ENCODE results near the gene DCAF10.
"Not testable (repeated sequence)": the region's sequence is repeated elsewhere in the genome, so short reads cannot be mapped to it uniquely, and the experiment has no call there.

The DCAF10 gene, protein sequence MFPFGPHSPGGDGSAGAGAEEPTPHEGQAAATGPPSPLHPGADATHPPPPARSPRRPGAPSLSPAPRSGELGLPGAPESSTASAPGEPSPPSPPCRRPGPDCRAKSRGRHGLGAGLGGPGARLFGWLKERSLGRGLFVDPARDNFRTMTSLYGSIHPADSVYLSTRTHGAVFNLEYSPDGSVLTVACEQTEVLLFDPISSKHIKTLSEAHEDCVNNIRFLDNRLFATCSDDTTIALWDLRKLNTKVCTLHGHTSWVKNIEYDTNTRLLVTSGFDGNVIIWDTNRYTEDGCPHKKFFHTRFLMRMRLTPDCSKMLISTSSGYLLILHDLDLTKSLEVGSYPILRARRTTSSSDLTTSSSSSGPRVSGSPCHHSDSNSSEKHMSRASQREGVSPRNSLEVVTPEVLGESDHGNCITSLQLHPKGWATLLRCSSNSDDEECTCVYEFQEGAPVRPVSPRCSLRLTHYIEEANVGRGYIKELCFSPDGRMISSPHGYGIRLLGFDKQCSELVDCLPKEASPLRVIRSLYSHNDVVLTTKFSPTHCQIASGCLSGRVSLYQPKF

DNA sequence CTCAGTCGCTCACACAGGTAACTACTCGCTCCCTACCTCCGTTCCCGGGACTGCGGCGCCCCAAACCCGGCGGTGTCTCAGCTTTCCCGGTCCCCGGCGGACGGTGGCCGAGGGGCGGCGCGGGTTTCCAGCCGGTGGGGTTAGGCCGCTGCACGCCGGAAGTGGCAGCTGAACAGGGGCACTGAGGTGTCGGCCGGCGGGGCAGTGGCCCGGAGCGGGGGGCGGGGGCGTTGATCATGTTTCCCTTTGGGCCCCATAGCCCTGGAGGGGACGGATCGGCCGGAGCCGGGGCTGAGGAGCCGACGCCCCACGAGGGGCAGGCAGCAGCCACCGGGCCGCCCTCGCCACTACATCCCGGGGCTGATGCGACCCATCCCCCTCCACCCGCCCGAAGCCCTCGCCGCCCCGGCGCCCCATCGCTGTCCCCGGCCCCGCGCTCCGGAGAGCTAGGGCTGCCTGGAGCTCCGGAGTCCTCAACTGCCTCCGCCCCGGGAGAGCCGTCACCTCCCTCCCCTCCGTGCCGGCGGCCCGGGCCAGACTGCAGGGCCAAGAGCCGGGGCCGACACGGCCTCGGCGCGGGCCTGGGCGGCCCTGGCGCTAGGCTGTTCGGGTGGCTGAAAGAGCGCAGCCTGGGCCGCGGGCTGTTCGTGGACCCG, at the start of gene DCAF10:
Gene DCAF10, plus strand, starts transcription at position 167 of the 656 bp plus-strand sequence. Its CDS starts 70 bp downstream, at position 237.
- H3K27me3 ChIP-seq (ENCODE audit: insufficient read depth, low read length): no peaks in the 10 kb centered on the region
- H3K4me1 ChIP-seq (ENCODE audit: control insufficient read depth, insufficient read depth, low read length, unreplicated experiment): peaks cover 26% of the 10 kb centered on the region
- H2AFZ ChIP-seq (ENCODE audit: low read length, unreplicated experiment): peak within 1 kb of the TSS; percentile 88
- H3K27ac ChIP-seq (ENCODE audit: low read depth, low read length): peak within 1 kb of the TSS; percentile 65
- H3K79me2 ChIP-seq (ENCODE audit: control insufficient read depth, insufficient read depth, low read length, unreplicated experiment): peaks cover 46% of the 10 kb centered on the region
- H3K36me3 ChIP-seq (ENCODE audit: insufficient read depth, low read length): no peaks in the 10 kb centered on the region
- H3K4me3 ChIP-seq (ENCODE audit: low read depth, low read length): peak within 1 kb of the TSS; percentile 98

DNA sequence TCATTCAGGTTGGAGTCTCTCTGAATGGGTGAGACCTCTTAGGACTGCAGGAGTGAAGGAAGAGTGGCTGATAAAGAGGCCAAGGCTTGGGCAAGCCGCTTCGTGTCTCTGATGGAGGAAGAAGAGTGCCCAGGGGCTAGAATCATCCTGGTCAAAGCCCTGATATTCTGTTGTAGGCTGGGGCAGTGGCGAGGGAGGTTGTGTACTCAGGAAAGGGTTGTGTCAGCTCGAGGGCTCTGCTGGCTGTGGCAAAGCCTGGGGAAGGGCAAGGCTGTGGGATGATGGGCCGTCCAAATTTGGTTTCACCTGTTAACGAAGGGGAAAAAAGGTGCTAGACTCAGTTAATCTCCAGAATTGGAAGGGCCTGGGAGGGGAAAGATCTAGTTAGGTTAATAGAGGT, 49.4 kb upstream of the DCAF10 start:
- Histone ChIP-seq H3K79me2 (ENCODE audit: control insufficient read depth, insufficient read depth, low read length, unreplicated experiment) (peaks cover 19% of the 10 kb centered on the region), H3K36me3 (ENCODE audit: insufficient read depth, low read length) (no peaks in the 10 kb centered on the region), H3K27ac (ENCODE audit: low read depth, low read length) (no peak overlapping the region), H2AFZ (ENCODE audit: low read length, unreplicated experiment) (no peak overlapping the region), H3K4me3 (ENCODE audit: low read depth, low read length) (no peak overlapping the region), H3K27me3 (ENCODE audit: insufficient read depth, low read length) (no peaks in the 10 kb centered on the region), H3K4me1 (ENCODE audit: control insufficient read depth, insufficient read depth, low read length, unreplicated experiment) (peaks cover 7% of the 10 kb centered on the region)

DNA sequence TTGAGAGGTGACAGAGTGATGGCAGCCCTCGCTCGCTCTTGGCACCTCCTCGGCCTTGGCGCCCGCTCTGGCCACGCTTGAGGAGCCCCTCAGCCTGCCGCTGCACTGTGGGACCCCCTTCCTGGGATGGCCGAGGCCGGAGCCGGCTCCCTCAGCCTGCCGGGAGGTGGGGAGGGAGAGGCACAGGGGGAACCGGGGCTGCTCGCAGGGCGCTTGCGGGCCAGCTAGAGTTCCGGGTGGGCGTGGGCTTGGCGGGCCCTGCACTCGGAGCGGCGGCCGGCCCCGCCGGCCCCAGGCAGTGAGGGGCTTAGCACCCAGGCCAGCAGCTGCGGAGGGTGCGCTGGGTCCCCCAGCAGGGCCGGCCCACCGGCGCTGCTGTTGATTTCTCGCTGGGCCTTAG, 48.9 kb upstream of the DCAF10 start:
- not testable (repeated sequence) for H3K36me3 ChIP-seq (ENCODE audit: insufficient read depth, low read length); H2AFZ ChIP-seq (ENCODE audit: low read length, unreplicated experiment); H3K27me3 ChIP-seq (ENCODE audit: insufficient read depth, low read length); H3K4me1 ChIP-seq (ENCODE audit: control insufficient read depth, insufficient read depth, low read length, unreplicated experiment); H3K27ac ChIP-seq (ENCODE audit: low read depth, low read length); H3K4me3 ChIP-seq (ENCODE audit: low read depth, low read length)
- peaks cover 19% of the 10 kb centered on the region for H3K79me2 ChIP-seq (ENCODE audit: control insufficient read depth, insufficient read depth, low read length, unreplicated experiment)

DNA sequence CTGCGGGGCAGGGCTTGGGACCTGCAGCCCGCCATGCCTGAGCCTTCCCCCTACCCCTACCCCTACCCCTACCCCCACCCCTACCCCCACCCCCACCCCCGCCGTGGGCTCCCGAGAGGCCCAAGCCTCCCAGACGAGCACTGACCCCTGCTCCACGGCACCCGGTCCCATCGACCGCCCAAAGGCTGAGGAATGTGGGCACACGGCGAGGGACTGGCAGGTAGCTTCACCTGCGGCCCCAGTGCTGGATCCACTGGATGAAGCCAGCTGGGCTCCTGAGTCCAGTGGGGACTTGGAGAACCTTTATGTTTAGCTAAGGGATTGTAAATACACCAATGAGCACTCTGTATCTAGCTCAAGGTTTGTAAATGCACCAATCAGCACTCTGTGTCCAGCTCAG, 48.5 kb upstream of the DCAF10 start:
- H3K79me2 ChIP-seq (ENCODE audit: control insufficient read depth, insufficient read depth, low read length, unreplicated experiment): peaks cover 19% of the 10 kb centered on the region
- H3K36me3 ChIP-seq (ENCODE audit: insufficient read depth, low read length); H3K27ac ChIP-seq (ENCODE audit: low read depth, low read length); H3K4me1 ChIP-seq (ENCODE audit: control insufficient read depth, insufficient read depth, low read length, unreplicated experiment); H2AFZ ChIP-seq (ENCODE audit: low read length, unreplicated experiment); H3K27me3 ChIP-seq (ENCODE audit: insufficient read depth, low read length); H3K4me3 ChIP-seq (ENCODE audit: low read depth, low read length): not testable (repeated sequence)

DNA sequence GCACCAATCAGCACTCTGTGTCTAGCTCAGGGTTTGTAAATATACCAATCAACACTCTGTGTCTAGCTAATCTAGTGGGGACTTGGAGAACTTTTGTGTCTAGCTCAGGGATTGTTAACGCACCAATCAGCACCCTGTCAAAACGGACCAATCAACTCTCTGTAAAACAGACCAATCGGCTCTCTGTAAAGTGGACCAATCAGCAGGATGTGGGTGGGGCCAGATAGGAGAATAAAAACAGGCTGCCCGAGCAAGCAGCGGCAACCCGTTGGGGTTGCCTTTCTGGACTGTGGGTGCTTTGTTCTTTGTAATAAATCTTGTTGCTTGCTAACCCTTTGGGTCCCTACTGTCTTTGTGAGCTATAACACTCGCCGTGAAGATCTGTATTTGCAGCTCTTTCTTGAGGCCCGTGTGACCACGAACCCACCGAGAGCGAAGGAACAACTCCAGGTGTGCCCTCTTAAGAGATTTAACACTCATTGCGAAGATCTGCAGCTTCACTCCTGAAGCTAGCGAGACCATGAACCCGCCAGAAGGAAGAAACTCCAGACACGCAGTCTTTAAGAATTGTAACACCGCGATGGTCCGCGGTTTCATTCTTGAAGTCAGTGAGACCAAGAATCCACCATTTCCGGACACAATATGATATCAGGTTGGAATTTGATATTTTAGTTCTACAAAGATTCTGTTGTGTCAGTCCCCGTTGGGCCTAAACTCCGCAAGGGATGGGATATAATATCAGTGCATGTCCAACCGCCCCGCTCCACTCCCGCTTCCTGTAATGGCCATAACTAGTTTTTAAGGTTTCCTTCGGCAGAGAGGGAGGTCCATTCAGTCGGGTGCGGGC, 47.7 kb upstream of the DCAF10 start:
- Histone ChIP-seq H3K27me3 (ENCODE audit: insufficient read depth, low read length) (no peaks in the 10 kb centered on the region), H3K79me2 (ENCODE audit: control insufficient read depth, insufficient read depth, low read length, unreplicated experiment) (peaks cover 19% of the 10 kb centered on the region), H2AFZ (ENCODE audit: low read length, unreplicated experiment) (peak overlapping the region; percentile 98), H3K27ac (ENCODE audit: low read depth, low read length) (no peak overlapping the region), H3K4me1 (ENCODE audit: control insufficient read depth, insufficient read depth, low read length, unreplicated experiment) (peaks cover 7% of the 10 kb centered on the region), H3K36me3 (ENCODE audit: insufficient read depth, low read length) (no peaks in the 10 kb centered on the region), H3K4me3 (ENCODE audit: low read depth, low read length) (peak overlapping the region; percentile 99)

DNA sequence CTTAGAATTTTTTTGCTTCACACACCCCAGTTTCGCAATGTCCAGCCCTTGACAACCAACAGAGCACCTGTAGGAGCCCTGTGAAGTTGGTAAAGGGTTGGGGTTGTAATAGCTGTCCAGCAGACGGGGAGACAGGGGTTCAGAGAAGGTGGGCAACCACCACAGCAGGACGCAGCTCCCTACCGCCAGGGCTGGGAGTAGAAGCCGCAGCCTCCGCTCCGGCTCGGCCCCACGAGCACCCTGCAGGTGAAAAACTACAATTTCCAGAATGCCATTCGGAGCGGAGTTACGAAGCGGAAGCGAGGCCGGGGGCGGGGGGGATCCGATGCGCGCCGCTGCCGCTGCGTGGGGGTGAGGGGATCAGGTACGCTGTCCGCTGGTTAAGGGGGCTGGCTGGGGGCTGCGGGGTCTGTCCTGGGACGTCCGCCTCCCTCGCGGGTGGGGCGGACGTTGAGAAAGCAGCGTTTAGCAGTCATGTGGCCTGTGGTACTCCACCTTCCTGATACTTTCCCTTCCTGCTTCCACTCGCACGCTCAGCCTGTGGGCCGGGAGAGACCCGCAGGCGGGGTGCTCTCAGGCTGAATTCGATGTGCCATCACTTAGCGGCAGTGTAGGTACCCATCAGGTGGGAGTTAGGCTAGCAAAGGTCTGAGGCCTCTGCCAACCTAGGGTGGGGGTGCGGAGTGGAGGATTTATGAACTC, 47.0 kb upstream of the DCAF10 start, which contains the start of gene TRMT10B:
Gene TRMT10B, plus strand, starts transcription at position 317 of the 702 bp plus-strand sequence. CDS start 8,127 bp downstream, outside the sequence.
- H3K36me3 ChIP-seq (ENCODE audit: insufficient read depth, low read length): no peaks in the 10 kb centered on the region
- H3K4me1 ChIP-seq (ENCODE audit: control insufficient read depth, insufficient read depth, low read length, unreplicated experiment): peaks cover 7% of the 10 kb centered on the region
- H3K27ac ChIP-seq (ENCODE audit: low read depth, low read length): peak within 1 kb of the TSS; percentile 38; the same call in 1 of the 2 replicates
- H3K79me2 ChIP-seq (ENCODE audit: control insufficient read depth, insufficient read depth, low read length, unreplicated experiment): peaks cover 19% of the 10 kb centered on the region
- H3K4me3 ChIP-seq (ENCODE audit: low read depth, low read length): peak within 1 kb of the TSS; percentile 99
- H3K27me3 ChIP-seq (ENCODE audit: insufficient read depth, low read length): no peaks in the 10 kb centered on the region
- peak within 1 kb of the TSS; percentile 98 for H2AFZ ChIP-seq (ENCODE audit: low read length, unreplicated experiment)

DNA sequence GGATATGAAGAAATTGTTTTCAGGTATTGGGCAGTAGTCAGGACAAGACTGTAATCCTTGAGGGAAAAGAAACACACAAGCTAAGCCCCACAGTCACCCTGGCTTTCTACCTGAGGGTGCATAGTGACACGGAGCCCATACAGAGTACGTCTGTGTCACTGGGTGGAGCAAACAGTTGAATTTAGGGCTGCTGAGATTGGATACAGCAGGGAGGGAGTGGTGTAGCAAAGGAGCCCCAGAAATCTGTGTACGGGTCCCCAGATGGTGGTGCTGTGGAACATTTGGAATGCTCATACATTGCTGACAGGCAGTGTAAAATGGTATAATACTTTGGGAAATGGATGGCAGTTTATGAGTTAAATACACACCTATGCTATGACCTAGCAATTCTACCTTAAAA, 41.9 kb upstream of the DCAF10 start:
- H3K4me3 ChIP-seq (ENCODE audit: low read depth, low read length): no peak overlapping the region
- H3K79me2 ChIP-seq (ENCODE audit: control insufficient read depth, insufficient read depth, low read length, unreplicated experiment): peaks cover 19% of the 10 kb centered on the region
- H3K4me1 ChIP-seq (ENCODE audit: control insufficient read depth, insufficient read depth, low read length, unreplicated experiment): peaks cover 30% of the 10 kb centered on the region
- H3K36me3 ChIP-seq (ENCODE audit: insufficient read depth, low read length): no peaks in the 10 kb centered on the region
- H2AFZ ChIP-seq (ENCODE audit: low read length, unreplicated experiment): no peak overlapping the region
- no peak overlapping the region for H3K27ac ChIP-seq (ENCODE audit: low read depth, low read length)
- H3K27me3 ChIP-seq (ENCODE audit: insufficient read depth, low read length): no peaks in the 10 kb centered on the region

DNA sequence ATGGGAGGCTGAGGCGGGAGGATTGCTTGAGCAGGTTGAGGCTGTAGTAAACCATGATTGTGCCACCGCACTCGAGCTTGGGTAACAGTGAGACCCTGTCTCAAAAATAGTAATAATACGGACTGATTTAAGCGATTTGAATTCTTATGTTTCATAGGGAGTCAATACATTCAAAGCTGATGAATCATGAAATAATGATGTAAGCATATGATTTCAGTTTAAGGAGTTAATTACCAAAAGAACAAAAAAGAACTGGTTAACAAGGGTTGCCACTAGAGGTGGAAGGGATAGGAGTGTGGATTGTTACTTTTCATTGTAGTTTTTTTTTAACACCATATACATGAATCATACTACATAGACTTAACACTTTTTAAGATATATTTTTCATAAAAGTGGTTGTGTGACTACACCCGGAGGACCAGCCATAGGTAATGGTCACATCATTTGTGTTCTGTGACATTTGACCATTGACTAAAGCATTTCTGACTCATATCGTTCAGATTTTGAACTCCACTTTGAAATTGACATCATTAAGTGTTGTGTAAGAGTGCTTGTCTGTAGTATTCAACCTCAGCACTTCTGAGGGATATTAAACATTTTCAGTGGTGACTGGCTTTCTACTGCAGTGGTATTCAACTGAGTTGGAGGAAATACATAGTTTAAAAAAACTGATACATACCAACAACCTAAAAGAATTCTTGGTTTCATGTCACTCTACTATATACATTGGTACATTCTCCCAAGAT, 40.0 kb upstream of the DCAF10 start:
- Histone ChIP-seq H3K79me2 (ENCODE audit: control insufficient read depth, insufficient read depth, low read length, unreplicated experiment) (peaks cover 4% of the 10 kb centered on the region), H2AFZ (ENCODE audit: low read length, unreplicated experiment) (no peak overlapping the region), H3K27ac (ENCODE audit: low read depth, low read length) (peak overlapping the region; percentile 86), H3K27me3 (ENCODE audit: insufficient read depth, low read length) (no peaks in the 10 kb centered on the region), H3K4me3 (ENCODE audit: low read depth, low read length) (peak overlapping the region; percentile 25; the same call in 1 of the 2 replicates), H3K36me3 (ENCODE audit: insufficient read depth, low read length) (peaks cover 2% of the 10 kb centered on the region; the same call in 1 of the 2 replicates), H3K4me1 (ENCODE audit: control insufficient read depth, insufficient read depth, low read length, unreplicated experiment) (peaks cover 23% of the 10 kb centered on the region)

DNA sequence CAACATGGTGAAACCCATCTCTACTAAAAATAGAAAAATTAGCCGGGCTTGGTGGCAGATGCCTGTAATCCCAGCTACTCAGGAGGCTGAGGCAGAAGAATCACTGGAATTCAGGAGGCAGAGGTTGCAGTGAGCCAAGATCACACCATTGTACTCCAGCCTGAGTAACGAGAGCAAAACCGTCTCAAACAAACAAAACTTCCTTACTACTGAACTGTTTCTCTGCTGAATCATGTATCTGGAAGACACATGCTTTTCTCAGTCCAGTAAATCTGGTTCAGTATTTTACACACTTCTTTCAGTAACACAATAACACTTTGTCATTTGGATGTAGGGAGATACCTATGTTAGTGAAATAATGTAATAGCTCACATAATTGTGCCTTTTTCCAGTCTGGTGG, 39.1 kb upstream of the DCAF10 start:
- H3K27me3 ChIP-seq (ENCODE audit: insufficient read depth, low read length): no peaks in the 10 kb centered on the region
- peak overlapping the region; percentile 86 for H3K27ac ChIP-seq (ENCODE audit: low read depth, low read length)
- no peaks in the 10 kb centered on the region for H3K79me2 ChIP-seq (ENCODE audit: control insufficient read depth, insufficient read depth, low read length, unreplicated experiment)

More for the DNA sequence above, 39.1 kb upstream of the DCAF10 start:
- Histone ChIP-seq H3K4me3 (ENCODE audit: low read depth, low read length) (peak overlapping the region; percentile 25; the same call in 1 of the 2 replicates), H3K36me3 (ENCODE audit: insufficient read depth, low read length) (peaks cover 2% of the 10 kb centered on the region; the same call in 1 of the 2 replicates), H3K4me1 (ENCODE audit: control insufficient read depth, insufficient read depth, low read length, unreplicated experiment) (peaks cover 23% of the 10 kb centered on the region), H2AFZ (ENCODE audit: low read length, unreplicated experiment) (no peak overlapping the region)

All from ACC112 (cell line).